Stomach (tissue), 9 donors: ENCODE data around the gene QPRT. TPM values are rescaled to one million over a fixed set of nuclear protein-coding genes. Genes with fewer than 3 reads are reported as not detected.
"Not testable (repeated sequence)": the region's sequence is repeated elsewhere in the genome, so short reads cannot be mapped to it uniquely, and the experiment has no call there.

Experiments
- DNase-seq, 2 donors: peaks; one replicate each; pipeline versions ENCODE4 v3.0.0 to v3.0.0-alpha.2; 2013 to 2019
- H3K27ac ChIP-seq, 5 donors: fragments of 200-600 bp in 4 of 5; sonication (generic) in 4 of 5; one replicate each; pipeline ENCODE4 v1.5.1; 2013 to 2019; ENCODE audit warnings: mild to moderate bottlenecking in 1 of 5, moderate library complexity in 1 of 5
- H3K27me3 ChIP-seq, 3 donors: fragments of 200-600 bp; sonication (generic); one replicate each; pipeline ENCODE4 v1.5.1; 2017 to 2019; ENCODE audit warnings: mixed run types in 1 of 3
- H3K36me3 ChIP-seq, 4 donors: fragments of 200-600 bp; sonication (generic); 1 replicate in 3 of 4; 2 replicates in 1 of 4; pipeline ENCODE4 v1.5.1; 2016 to 2019
- H3K4me1 ChIP-seq, 4 donors: fragments of 200-600 bp; sonication (generic); one replicate each; pipeline ENCODE4 v1.5.1; 2016 to 2019
- H3K4me3 ChIP-seq, 4 donors: fragments of 200-600 bp; sonication (generic) in 3 of 4; one replicate each; pipeline ENCODE4 v1.5.1; 2016 to 2019; ENCODE audit warnings: mild to moderate bottlenecking in 1 of 4
- H3K9me3 ChIP-seq, 4 donors: fragments of 200-600 bp; sonication (generic); one replicate each; pipeline ENCODE4 v1.5.1; 2016 to 2019
- CTCF ChIP-seq, 7 experiments: fragments of 450-650 bp in 4 of 7; fragments of 200-600 bp in 3 of 7; sonication (generic) in 3 of 7; IDR thresholded peaks; one replicate each; pipeline ENCODE4 v1.5.1; 2016 to 2019; ENCODE audit warnings: antibody characterized with exemption in 7 of 7, control low read depth in 2 of 7, mild to moderate bottlenecking in 1 of 7
- EP300 ChIP-seq: sonication (generic); formaldehyde crosslinking; IDR thresholded peaks from one replicate; pipeline ENCODE4 v1.6.1; 2017; ENCODE audit warnings: antibody characterized with exemption
- POLR2A ChIP-seq, 4 donors: fragments of 450-650 bp; IDR thresholded peaks; one replicate each; pipeline ENCODE4 v1.6.1; 2016; ENCODE audit warnings: antibody characterized with exemption in 4 of 4, control low read depth in 2 of 4, mild to moderate bottlenecking in 1 of 4, moderate library complexity in 1 of 4
- POLR2AphosphoS5 ChIP-seq, 3 donors: sonication (generic); formaldehyde crosslinking; IDR thresholded peaks; one replicate each; pipeline ENCODE4 v1.6.1; 2016; ENCODE audit warnings: antibody characterized with exemption in 3 of 3
- WGBS, 5 donors: extraction: QIAGEN DNeasy Blood & Tissue Kit in 3 of 5; methylation state at CpG; one replicate each; pipeline versions ENCODE4 v1.1.5 to v1.1.7; 2013 to 2018; 5-methylcytosine and 5-hydroxymethylcytosine counted together
- intact Hi-C: fragments of 100-400 bp; cut with DNase I; formaldehyde crosslinking; loops from one replicate; pipeline ENCODE4 v1.15.1; 2023; ENCODE audit warnings: low total_unique reads
- polyA plus RNA-seq, 3 donors: library from polyadenylated mRNA; stranded (reverse); fragments of 200-250 nt; gene quantifications; one replicate each; pipeline ENCODE4 v1.2.3, GENCODE V29; 2013
- total RNA-seq, 5 donors: library from RNA; depleted of rRNA; stranded (reverse); fragments of >200 nt; gene quantifications; one replicate each; pipeline versions ENCODE4 v1.1.0 to v1.2.3, GENCODE V29; 2014 to 2016
- donor health status: healthy with polysubstance abuse.
- donor health status: Bipolar disorder and iron deficiency.
- donor health status: healthy.

The QPRT gene
- total and polyA plus RNA-seq, 8 donors = 2.4 to 114 (median 7.5) TPM; not detected in 1

GRCh38 chr16:29701214-29701555 is 22.2 kb downstream of the QPRT start:
- intact Hi-C loops = no loop called here
- Histone ChIP-seq H3K27ac (peak overlapping the region in 3 of 5 donors; percentile 16 to 48 (median 40)), H3K9me3 (peaks cover 0 to 9% (median 0%) of the 10 kb centered on the region in 4 donors), H3K4me3 (no peak overlapping the region), H3K36me3 (no peaks in the 10 kb centered on the region), H3K27me3 (no peaks in the 10 kb centered on the region), H3K4me1 (peaks cover 0 to 9% (median 8%) of the 10 kb centered on the region in 4 donors)
- no peak for TF ChIP-seq CTCF (IDR thresholded peaks at IDR 0.05)
- no peak for TF ChIP-seq EP300
- no peak for TF ChIP-seq POLR2A (IDR thresholded peaks at IDR 0.05)
- no peak for TF ChIP-seq POLR2AphosphoS5 (IDR thresholded peaks at IDR 0.05)
- no peak for DNase-seq
- WGBS, 5 donors = 77 to 88% (median 84%) methylated on average over 5 of the region's 5 CpGs

GRCh38 chr16:29702269-29702668 is 23.3 kb downstream of the QPRT start:
- WGBS, 5 donors = 46 to 69% (median 55%) methylated on average over 13 of the region's 13 CpGs
- peaks cover 0 to 9% (median 0%) of the 10 kb centered on the region in 4 donors for H3K9me3 ChIP-seq
- DNase-seq = peak in 1 of 2 donors; percentile 38
- H3K27ac ChIP-seq = peak overlapping the region in 3 of 5 donors; percentile 32 to 48 (median 40)
- H3K36me3 ChIP-seq = no peaks in the 10 kb centered on the region
- intact Hi-C loops = no loop called here
- no peak overlapping the region for H3K4me3 ChIP-seq
- TF ChIP-seq EP300 = no peak
- peaks cover 0 to 9% (median 8%) of the 10 kb centered on the region in 4 donors for H3K4me1 ChIP-seq
- H3K27me3 ChIP-seq = no peaks in the 10 kb centered on the region

DNA sequence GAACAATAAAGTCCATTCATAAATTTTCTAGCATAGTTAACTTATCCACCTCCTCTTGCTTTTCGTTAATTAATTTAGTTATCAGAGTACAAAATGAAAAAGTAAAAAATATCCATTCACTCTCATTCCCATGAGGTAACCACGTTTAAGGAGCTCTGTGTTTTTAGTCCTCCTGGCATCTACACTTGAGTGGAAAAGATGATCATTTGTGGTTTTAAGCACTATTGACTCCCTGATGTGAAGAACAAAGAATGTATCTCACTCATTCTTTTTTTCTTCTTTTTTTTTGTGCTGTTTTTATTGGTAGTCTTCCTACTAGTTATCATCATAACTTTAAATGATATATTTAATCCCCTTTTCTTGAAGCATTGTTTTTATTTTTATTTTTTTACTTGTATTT is 26.1 kb downstream of the QPRT start:
- no peak for DNase-seq
- Histone ChIP-seq H3K27ac (no peak overlapping the region), H3K4me3 (no peak overlapping the region), H3K4me1 (peaks cover 2 to 12% (median 9%) of the 10 kb centered on the region in 4 donors), H3K27me3 (no peaks in the 10 kb centered on the region), H3K36me3 (no peaks in the 10 kb centered on the region), H3K9me3 (no peaks in the 10 kb centered on the region)
- 64 to 82% (median 67%) methylated on average over 2 of the region's 2 CpGs for WGBS, 5 donors
- TF ChIP-seq POLR2A (IDR thresholded peaks at IDR 0.05) = no peak
- no peak for TF ChIP-seq EP300
- no peak for TF ChIP-seq CTCF (IDR thresholded peaks at IDR 0.05)
- TF ChIP-seq POLR2AphosphoS5 (IDR thresholded peaks at IDR 0.05) = no peak
- intact Hi-C loops = no loop called here

DNA sequence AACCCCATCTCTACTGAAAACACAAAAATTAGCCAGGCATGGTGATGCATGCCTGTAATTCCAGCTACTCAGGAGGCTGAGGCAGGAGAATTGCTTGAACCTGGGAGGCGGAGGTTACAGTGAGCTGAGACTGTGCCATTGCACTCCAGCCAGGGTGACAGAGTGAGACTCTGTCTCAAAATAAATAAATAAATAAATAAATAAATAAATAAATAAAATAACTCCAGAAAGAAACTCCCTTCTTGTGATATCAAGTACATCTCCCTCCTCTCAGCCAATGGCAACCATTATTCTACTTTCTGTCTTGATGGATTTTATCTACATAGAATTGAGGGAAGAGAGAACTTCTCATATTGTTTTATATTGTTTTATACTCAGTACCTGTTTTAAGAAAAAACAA is 28.2 kb downstream of the QPRT start:
- H3K27me3 ChIP-seq, H3K4me3 ChIP-seq, H3K27ac ChIP-seq, H3K9me3 ChIP-seq, intact Hi-C loops, H3K36me3 ChIP-seq, DNase-seq: not testable (repeated sequence)
- whole genome bisulfite sequencing, 5 donors = 90 to 100% (median 100%) methylated on average over 1 of the region's 1 CpG
- peaks cover 0 to 11% (median 7%) of the 10 kb centered on the region in 4 donors for H3K4me1 ChIP-seq

GRCh38 chr16:29708917-29709600 is 30.1 kb downstream of the QPRT start:
- 51 to 72% (median 62%) methylated on average over 16 of the region's 16 CpGs for WGBS, 5 donors
- no peak for TF ChIP-seq EP300
- TF ChIP-seq CTCF (IDR thresholded peaks at IDR 0.05) = no peak
- TF ChIP-seq POLR2A (IDR thresholded peaks at IDR 0.05) = no peak
- TF ChIP-seq POLR2AphosphoS5 (IDR thresholded peaks at IDR 0.05) = no peak
- Histone ChIP-seq H3K27me3 (no peaks in the 10 kb centered on the region), H3K36me3 (no peaks in the 10 kb centered on the region), H3K4me1 (peaks cover 0 to 11% (median 7%) of the 10 kb centered on the region in 4 donors), H3K4me3 (no peak overlapping the region), H3K27ac (no peak overlapping the region), H3K9me3 (no peaks in the 10 kb centered on the region)
- no peak for DNase-seq
- intact Hi-C loops = no loop called here

DNA sequence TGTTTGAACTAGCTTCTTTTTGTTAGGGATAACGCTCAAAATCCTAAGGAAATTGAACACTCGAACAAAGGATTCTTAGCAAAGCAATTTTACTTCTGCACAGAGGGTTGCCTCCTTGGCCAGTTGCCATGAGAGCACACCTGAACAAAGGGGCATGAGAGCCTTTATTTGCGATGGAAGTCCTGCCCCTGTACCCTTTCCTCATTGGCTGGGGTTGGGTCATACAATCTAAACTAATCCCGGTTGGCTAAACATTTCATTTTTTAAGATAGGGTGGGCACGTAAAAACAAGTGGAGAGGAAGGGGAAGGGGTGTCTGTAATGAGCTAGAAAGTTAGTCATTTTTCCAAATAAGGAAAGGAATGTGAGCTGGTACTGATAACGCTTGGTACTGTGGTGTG is 30.7 kb downstream of the QPRT start:
- H3K36me3 ChIP-seq, intact Hi-C loops, H3K27ac ChIP-seq, DNase-seq, H3K27me3 ChIP-seq, H3K4me3 ChIP-seq, H3K9me3 ChIP-seq: not testable (repeated sequence)
- peaks cover 0 to 11% (median 7%) of the 10 kb centered on the region in 4 donors for H3K4me1 ChIP-seq
- 34 to 53% (median 45%) methylated on average over 6 of the region's 6 CpGs for WGBS, 5 donors
